ENCODE measurements around the gene AMBP.

The AMBP gene

GRCh38 chr9:114029311-114030170 is 48.6 kb downstream of the AMBP start:
- no peak for DNase-seq

- no peak for DNase-seq
Observed at GRCh38 chr9:114028646-114029045, 49.5 kb downstream of the AMBP start.

- DNase-seq = no peak
Observed at GRCh38 chr9:114027863-114028465, 50.1 kb downstream of the AMBP start.

- DNase-seq = no peak
Observed at GRCh38 chr9:114027159-114027862, 50.8 kb downstream of the AMBP start.

GRCh38 chr9:114026335-114026734 is 51.8 kb downstream of the AMBP start:
- DNase-seq = no peak

GRCh38 chr9:114025760-114026159 is 52.3 kb downstream of the AMBP start:
- no peak for DNase-seq

- DNase-seq = no peak
Observed at GRCh38 chr9:114025196-114025753, 52.8 kb downstream of the AMBP start.

- no peak for DNase-seq
Observed at GRCh38 chr9:114023961-114024360, 54.1 kb downstream of the AMBP start.

GRCh38 chr9:114021578-114021977 is 56.5 kb downstream of the AMBP start:
- no peak for DNase-seq

- no peak for DNase-seq
Observed at GRCh38 chr9:114017741-114018715, 60.1 kb downstream of the AMBP start.

- DNase-seq = no peak
Observed at GRCh38 chr9:114016629-114017423, 61.3 kb downstream of the AMBP start.

- DNase-seq = no peak
Observed at GRCh38 chr9:114016101-114016500, 62.0 kb downstream of the AMBP start.

GRCh38 chr9:114015607-114016006 is 62.5 kb downstream of the AMBP start:
- no peak for DNase-seq

- DNase-seq = no peak
Observed at GRCh38 chr9:114014044-114014443, 64.1 kb downstream of the AMBP start.

GRCh38 chr9:114012126-114012525 is 66.0 kb downstream of the AMBP start:
- DNase-seq = no peak

- DNase-seq = no peak
Observed at GRCh38 chr9:114011313-114011712, 66.8 kb downstream of the AMBP start.

Data from NCI-H1417 treated with DMSO at 0.1 percent for 48 hours (cell line).